ENCODE measurements around the gene DKC1. TPM values are rescaled to one million over a fixed set of nuclear protein-coding genes. Genes with fewer than 3 reads are reported as not detected.

The DKC1 gene
- total RNA-seq, 1 experiment from 2014 or later = 123 TPM

DNA sequence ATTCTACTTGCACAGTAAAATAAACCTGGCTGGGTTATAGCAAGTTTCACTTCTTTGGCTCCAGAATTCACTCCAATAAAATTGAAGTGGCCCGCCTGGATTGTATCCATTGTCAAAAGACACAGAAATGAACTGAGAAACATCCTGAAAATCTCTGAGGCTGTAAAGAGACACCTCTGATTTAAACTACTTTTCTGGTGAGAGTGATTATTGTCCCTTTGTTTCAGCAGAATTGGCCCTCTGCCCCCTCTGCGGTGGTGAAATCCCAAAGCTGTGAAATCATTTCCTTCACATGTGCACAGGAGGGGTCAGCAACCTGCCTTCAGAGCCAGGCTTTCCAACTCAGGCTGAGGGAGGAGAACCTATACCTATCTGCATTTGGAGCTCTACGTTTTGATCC is 34.8 kb upstream of the DKC1 start:
- no peak overlapping the region for H3K27ac ChIP-seq (ENCODE audit: low read depth, low read length)
- no peaks in the 10 kb centered on the region for H3K9me2 ChIP-seq (ENCODE audit: insufficient read depth)
- H3K27me3 ChIP-seq (ENCODE audit: insufficient read depth, low read length) = no peaks in the 10 kb centered on the region
- intact Hi-C loops (cut with micrococcal nuclease) = no loop called here
- TF ChIP-seq YY1 (IDR thresholded peaks at IDR 0.05; ENCODE audit: extremely low read depth, insufficient replicate concordance, low read depth, low read length) (no peak), ZNF274 (IDR thresholded peaks at IDR 0.05; ENCODE audit: low read depth, low read length) (no peak), SIN3A (IDR thresholded peaks at IDR 0.05; ENCODE audit: low read depth) (no peak), CEBPB (IDR thresholded peaks at IDR 0.05; ENCODE audit: low read depth) (no peak)
- TF ChIP-seq, protein P1, sequence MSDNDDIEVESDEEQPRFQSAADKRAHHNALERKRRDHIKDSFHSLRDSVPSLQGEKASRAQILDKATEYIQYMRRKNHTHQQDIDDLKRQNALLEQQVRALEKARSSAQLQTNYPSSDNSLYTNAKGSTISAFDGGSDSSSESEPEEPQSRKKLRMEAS (IDR thresholded peaks at IDR 0.05) = no peak
- TF ChIP-seq, protein P2, sequence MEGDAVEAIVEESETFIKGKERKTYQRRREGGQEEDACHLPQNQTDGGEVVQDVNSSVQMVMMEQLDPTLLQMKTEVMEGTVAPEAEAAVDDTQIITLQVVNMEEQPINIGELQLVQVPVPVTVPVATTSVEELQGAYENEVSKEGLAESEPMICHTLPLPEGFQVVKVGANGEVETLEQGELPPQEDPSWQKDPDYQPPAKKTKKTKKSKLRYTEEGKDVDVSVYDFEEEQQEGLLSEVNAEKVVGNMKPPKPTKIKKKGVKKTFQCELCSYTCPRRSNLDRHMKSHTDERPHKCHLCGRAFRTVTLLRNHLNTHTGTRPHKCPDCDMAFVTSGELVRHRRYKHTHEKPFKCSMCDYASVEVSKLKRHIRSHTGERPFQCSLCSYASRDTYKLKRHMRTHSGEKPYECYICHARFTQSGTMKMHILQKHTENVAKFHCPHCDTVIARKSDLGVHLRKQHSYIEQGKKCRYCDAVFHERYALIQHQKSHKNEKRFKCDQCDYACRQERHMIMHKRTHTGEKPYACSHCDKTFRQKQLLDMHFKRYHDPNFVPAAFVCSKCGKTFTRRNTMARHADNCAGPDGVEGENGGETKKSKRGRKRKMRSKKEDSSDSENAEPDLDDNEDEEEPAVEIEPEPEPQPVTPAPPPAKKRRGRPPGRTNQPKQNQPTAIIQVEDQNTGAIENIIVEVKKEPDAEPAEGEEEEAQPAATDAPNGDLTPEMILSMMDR (IDR thresholded peaks at IDR 0.05 in 2 of 3, conservative IDR thresholded peaks at IDR 0.05 in 1 of 3; ENCODE audit: borderline replicate concordance in 1 of 3, insufficient read depth in 1 of 3, low read depth in 2 of 3, low read length in 2 of 3) = no peak
- ChIA-PET CTCF (no interaction called here), POLR2A (no interaction called here), RAD21 (ENCODE audit: low non-redundant PET in 1 of 2, low total read pairs in 2 of 2, uncharacterized antibody in 2 of 2, unreplicated experiment in 2 of 2) (no interaction called here)
- no peak overlapping the region for H2AFZ ChIP-seq (ENCODE audit: low read depth, low read length, poor library complexity, severe bottlenecking)
- H3K4me1 ChIP-seq (ENCODE audit: control insufficient read depth in 1 of 2, insufficient read depth in 2 of 2, low read length in 2 of 2) = no peaks in the 10 kb centered on the region
- no peaks in the 10 kb centered on the region for H3K36me3 ChIP-seq (ENCODE audit: control insufficient read depth in 1 of 2, insufficient read depth in 2 of 2, low read length in 2 of 2)
- H3K4me3 ChIP-seq (replicated peaks in 1 of 2; ENCODE audit: low read depth in 1 of 2, low read length in 2 of 2) = no peak overlapping the region
- ATAC-seq (no peak), DNase-seq (ENCODE audit: low read depth, low spot score) (no peak)
- H3K79me2 ChIP-seq (ENCODE audit: insufficient read depth, low read length) = no peaks in the 10 kb centered on the region
- no peak overlapping the region for H3K9ac ChIP-seq (ENCODE audit: low read length)
- no peak overlapping the region for H3K4me2 ChIP-seq (ENCODE audit: low read length)
- no peaks in the 10 kb centered on the region for H3K9me3 ChIP-seq (ENCODE audit: control insufficient read depth in 1 of 2, insufficient read depth in 1 of 2, low read depth in 1 of 2, low read length in 2 of 2)
- BruUV-seq (replicated peaks) = no TSS peak
- H4K20me1 ChIP-seq (ENCODE audit: insufficient read depth) = no peaks in the 10 kb centered on the region

DNA sequence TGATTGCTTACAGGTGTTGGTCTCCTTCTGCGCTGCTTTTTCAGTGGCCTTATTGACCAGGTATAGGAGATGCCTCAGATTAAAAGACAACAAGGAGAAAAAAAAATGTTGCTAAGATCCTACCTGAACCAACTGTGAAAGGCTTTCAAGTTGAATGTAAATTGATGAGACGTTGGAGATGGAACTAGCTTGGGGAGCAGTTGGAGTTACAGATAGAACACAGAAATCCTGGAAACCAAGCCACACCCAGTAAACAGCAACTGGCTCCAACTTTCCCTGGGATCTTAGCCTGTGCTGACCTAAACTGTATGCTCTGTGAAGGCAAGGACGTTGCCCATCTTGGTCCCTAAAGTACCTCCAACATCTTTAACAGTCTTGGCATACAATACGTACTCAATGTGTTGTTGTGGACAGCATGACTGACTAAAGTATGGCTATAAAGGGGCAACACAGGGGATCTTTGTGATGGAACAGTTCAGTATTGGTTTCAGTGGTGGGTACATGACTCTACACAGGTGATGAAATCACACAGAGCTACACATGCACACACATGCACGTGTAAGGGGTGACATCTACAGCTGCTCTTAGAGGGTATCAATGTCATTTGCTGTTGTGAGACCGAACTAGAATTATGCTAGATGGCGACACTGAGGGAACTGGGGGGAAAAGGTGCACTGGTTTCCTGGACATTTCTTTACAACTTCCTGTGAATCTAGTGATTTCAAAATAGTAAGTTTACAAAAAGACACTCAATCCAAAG is 34.1 kb upstream of the DKC1 start:
- TF ChIP-seq, protein P3, sequence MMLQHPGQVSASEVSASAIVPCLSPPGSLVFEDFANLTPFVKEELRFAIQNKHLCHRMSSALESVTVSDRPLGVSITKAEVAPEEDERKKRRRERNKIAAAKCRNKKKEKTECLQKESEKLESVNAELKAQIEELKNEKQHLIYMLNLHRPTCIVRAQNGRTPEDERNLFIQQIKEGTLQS (IDR thresholded peaks at IDR 0.05) = no peak
- no peak for TF ChIP-seq FOSL1 (IDR thresholded peaks at IDR 0.05; ENCODE audit: low read depth)
- no peak for TF ChIP-seq EZH2 (IDR thresholded peaks at IDR 0.05)
- TF ChIP-seq, protein P1 (IDR thresholded peaks at IDR 0.05) = no peak
- TF ChIP-seq EGR1 (IDR thresholded peaks at IDR 0.05; ENCODE audit: low read depth) = no peak
- TF ChIP-seq, protein P4, sequence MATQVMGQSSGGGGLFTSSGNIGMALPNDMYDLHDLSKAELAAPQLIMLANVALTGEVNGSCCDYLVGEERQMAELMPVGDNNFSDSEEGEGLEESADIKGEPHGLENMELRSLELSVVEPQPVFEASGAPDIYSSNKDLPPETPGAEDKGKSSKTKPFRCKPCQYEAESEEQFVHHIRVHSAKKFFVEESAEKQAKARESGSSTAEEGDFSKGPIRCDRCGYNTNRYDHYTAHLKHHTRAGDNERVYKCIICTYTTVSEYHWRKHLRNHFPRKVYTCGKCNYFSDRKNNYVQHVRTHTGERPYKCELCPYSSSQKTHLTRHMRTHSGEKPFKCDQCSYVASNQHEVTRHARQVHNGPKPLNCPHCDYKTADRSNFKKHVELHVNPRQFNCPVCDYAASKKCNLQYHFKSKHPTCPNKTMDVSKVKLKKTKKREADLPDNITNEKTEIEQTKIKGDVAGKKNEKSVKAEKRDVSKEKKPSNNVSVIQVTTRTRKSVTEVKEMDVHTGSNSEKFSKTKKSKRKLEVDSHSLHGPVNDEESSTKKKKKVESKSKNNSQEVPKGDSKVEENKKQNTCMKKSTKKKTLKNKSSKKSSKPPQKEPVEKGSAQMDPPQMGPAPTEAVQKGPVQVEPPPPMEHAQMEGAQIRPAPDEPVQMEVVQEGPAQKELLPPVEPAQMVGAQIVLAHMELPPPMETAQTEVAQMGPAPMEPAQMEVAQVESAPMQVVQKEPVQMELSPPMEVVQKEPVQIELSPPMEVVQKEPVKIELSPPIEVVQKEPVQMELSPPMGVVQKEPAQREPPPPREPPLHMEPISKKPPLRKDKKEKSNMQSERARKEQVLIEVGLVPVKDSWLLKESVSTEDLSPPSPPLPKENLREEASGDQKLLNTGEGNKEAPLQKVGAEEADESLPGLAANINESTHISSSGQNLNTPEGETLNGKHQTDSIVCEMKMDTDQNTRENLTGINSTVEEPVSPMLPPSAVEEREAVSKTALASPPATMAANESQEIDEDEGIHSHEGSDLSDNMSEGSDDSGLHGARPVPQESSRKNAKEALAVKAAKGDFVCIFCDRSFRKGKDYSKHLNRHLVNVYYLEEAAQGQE (IDR thresholded peaks at IDR 0.05; ENCODE audit: low read depth) = no peak
- TF ChIP-seq JUND (IDR thresholded peaks at IDR 0.05) = no peak
- ChIA-PET RAD21 (ENCODE audit: low non-redundant PET in 1 of 2, low total read pairs in 2 of 2, uncharacterized antibody in 2 of 2, unreplicated experiment in 2 of 2) (no interaction called here), POLR2A (no interaction called here), CTCF (no interaction called here)
- Histone ChIP-seq H3K27ac (ENCODE audit: low read depth, low read length) (no peak overlapping the region), H3K9me3 (ENCODE audit: control insufficient read depth in 1 of 2, insufficient read depth in 1 of 2, low read depth in 1 of 2, low read length in 2 of 2) (no peaks in the 10 kb centered on the region), H3K4me2 (ENCODE audit: low read length) (no peak overlapping the region), H3K27me3 (ENCODE audit: insufficient read depth, low read length) (no peaks in the 10 kb centered on the region), H3K79me2 (ENCODE audit: insufficient read depth, low read length) (no peaks in the 10 kb centered on the region), H3K4me1 (ENCODE audit: control insufficient read depth in 1 of 2, insufficient read depth in 2 of 2, low read length in 2 of 2) (no peaks in the 10 kb centered on the region), H3K36me3 (ENCODE audit: control insufficient read depth in 1 of 2, insufficient read depth in 2 of 2, low read length in 2 of 2) (no peaks in the 10 kb centered on the region), H3K9ac (ENCODE audit: low read length) (no peak overlapping the region), H3K9me2 (ENCODE audit: insufficient read depth) (no peaks in the 10 kb centered on the region), H4K20me1 (ENCODE audit: insufficient read depth) (no peaks in the 10 kb centered on the region), H2AFZ (ENCODE audit: low read depth, low read length, poor library complexity, severe bottlenecking) (no peak overlapping the region), H3K4me3 (replicated peaks in 1 of 2; ENCODE audit: low read depth in 1 of 2, low read length in 2 of 2) (no peak overlapping the region)
- intact Hi-C loops (cut with micrococcal nuclease) = no loop called here
- DNase-seq (ENCODE audit: low read depth, low spot score) (no peak), ATAC-seq (no peak)
- BruUV-seq (replicated peaks) = no TSS peak

Data from HCT116 (cell line).